BLaER1 (cell line): Measurements from ENCODE around the gene USP12.
"Not testable (repeated sequence)": the region's sequence is repeated elsewhere in the genome, so short reads cannot be mapped to it uniquely, and the experiment has no call there.

ENCODE experiments used
- H3K27ac ChIP-seq: shearing (Covaris generic); formaldehyde crosslinking; 2 replicates; pipeline ENCODE4 v1.8.1; 2022
- H3K27me3 ChIP-seq: shearing (Covaris generic); formaldehyde crosslinking; 2 replicates; pipeline ENCODE4 v1.8.1; 2022
- H3K36me3 ChIP-seq: shearing (Covaris generic); formaldehyde crosslinking; 2 replicates; pipeline ENCODE4 v1.8.1; 2022
- H3K4me1 ChIP-seq: shearing (Covaris generic); formaldehyde crosslinking; 2 replicates; pipeline ENCODE4 v1.8.1; 2022
- H3K4me2 ChIP-seq: shearing (Covaris generic); formaldehyde crosslinking; 2 replicates; pipeline ENCODE4 v1.8.1; 2022
- H3K4me3 ChIP-seq: shearing (Covaris generic); formaldehyde crosslinking; 2 replicates; pipeline ENCODE4 v1.8.1; 2022
- H3K9ac ChIP-seq: shearing (Covaris generic); formaldehyde crosslinking; 2 replicates; pipeline ENCODE4 v1.8.1; 2022
- H3K9me3 ChIP-seq: shearing (Covaris generic); formaldehyde crosslinking; 2 replicates; pipeline ENCODE4 v1.8.1; 2022
- H4K20me1 ChIP-seq: shearing (Covaris generic); formaldehyde crosslinking; 2 replicates; pipeline ENCODE4 v1.8.1; 2022
- Cebpa-rat ChIP-seq: shearing (Covaris generic); IDR thresholded peaks from 2 replicates; pipeline ENCODE4 v1.8.1; 2022

USP12 gene

DNA sequence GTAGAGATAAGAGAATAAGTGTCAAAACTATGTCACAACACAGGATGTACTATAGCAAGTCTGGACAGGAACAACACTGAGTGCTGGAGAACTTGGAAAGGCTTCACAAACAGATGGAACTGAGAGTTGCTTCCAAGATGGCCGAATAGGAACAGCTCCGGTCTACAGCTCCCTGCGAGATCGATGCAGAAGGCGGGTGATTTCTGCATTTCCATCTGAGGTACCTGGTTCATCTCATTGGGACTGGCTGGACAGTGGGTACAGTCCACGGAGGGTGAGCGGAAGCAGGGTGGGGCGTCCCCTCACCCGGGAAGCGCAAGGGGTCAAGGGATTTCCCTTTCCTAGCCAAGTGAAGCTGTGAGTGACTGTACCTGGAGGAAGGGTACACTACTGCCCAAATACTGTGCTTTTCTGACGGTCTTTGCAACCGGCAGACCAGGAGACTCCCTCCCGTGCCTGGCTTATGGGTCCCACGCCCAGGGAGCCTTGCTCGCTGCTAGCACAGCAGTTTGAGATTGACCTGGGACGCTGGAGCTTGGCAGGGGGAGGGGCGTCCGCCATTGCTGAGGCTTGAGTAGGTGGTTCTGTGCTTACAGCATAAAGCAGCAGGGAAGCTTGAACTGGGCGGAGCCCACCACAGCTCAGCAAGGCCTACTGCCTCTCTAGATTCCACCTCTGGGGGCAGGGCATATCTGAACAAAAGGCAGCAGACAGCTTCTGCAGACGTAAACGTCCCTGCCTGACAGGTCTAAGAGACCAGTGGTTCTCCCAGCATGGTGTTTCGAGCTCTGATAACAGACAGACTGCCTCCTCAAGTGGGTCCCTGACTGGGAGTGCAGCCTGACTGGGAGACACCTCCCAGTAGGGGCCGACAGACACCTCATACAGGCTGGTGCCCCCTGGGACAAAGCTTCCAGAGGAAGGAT is 46.0 kb downstream of the USP12 start:
- no peak for TF ChIP-seq Cebpa-rat
- Histone ChIP-seq H3K27ac (no peak overlapping the region), H3K9ac (no peak overlapping the region), H3K36me3 (peaks cover 49% of the 10 kb centered on the region), H3K4me2 (no peak overlapping the region), H3K27me3 (no peaks in the 10 kb centered on the region), H3K9me3 (peaks cover 81% of the 10 kb centered on the region), H3K4me1 (no peaks in the 10 kb centered on the region), H3K4me3 (no peak overlapping the region), H4K20me1 (peaks cover 35% of the 10 kb centered on the region; the same call in 1 of the 2 replicates)

DNA sequence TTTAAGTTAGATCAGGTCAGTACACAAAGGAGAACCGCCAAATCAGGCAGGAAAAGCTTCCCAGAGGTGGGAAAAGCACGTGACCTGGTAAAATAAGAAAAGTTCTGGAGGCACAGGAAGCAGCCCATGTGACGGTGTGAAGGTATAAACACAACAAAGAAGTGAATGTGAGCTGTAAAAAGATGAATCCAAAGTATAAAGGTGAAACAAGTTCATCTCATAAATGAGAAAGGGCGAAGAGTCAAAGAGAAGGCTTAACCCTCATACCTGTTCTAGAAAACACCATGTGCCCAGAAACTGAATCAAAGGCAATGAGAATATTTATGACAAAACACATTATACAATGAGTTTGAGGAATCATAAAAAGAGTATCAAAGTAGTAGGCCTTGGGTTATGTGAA is 47.0 kb downstream of the USP12 start:
- Histone ChIP-seq H3K36me3 (peaks cover 43% of the 10 kb centered on the region), H3K4me3 (no peak overlapping the region), H3K9ac (no peak overlapping the region), H3K27me3 (no peaks in the 10 kb centered on the region), H3K4me1 (no peaks in the 10 kb centered on the region), H3K27ac (no peak overlapping the region), H3K9me3 (peaks cover 77% of the 10 kb centered on the region), H4K20me1 (peaks cover 33% of the 10 kb centered on the region), H3K4me2 (no peak overlapping the region)
- TF ChIP-seq Cebpa-rat = no peak

GRCh38 chr13:27123445-27123844 is 48.2 kb downstream of the USP12 start:
- not testable (repeated sequence) for H3K4me1 ChIP-seq, H3K4me3 ChIP-seq, H3K27ac ChIP-seq, H3K9ac ChIP-seq, H3K4me2 ChIP-seq, H3K27me3 ChIP-seq
- Histone ChIP-seq H3K36me3 (peaks cover 42% of the 10 kb centered on the region), H3K9me3 (peaks cover 80% of the 10 kb centered on the region), H4K20me1 (peaks cover 34% of the 10 kb centered on the region)

DNA sequence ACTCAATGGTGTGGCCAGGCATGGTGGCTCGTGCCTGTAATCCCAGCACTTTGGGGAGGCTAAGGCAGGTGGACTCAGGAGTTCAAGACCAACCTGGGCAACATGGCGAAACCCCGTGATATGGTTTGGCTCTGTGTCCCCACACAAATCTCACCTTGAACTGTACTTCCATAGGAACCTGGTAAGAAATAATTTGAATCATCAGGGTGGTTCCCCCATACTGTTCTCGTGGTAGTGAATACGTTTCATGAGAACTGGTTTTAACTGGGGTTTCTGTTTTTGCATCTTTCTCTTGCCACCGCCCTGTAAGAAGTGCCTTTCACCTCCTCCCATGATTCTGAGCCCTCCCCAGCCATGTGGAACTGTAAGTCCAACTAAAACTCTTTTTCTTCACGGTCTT is 49.6 kb downstream of the USP12 start:
- H3K4me1 ChIP-seq = no peaks in the 10 kb centered on the region
- H3K27me3 ChIP-seq = no peaks in the 10 kb centered on the region
- H3K27ac ChIP-seq = no peak overlapping the region
- peaks cover 82% of the 10 kb centered on the region for H3K9me3 ChIP-seq
- H4K20me1 ChIP-seq = peaks cover 40% of the 10 kb centered on the region
- no peak overlapping the region for H3K4me3 ChIP-seq
- H3K4me2 ChIP-seq = no peak overlapping the region
- H3K9ac ChIP-seq = no peak overlapping the region
- peaks cover 45% of the 10 kb centered on the region for H3K36me3 ChIP-seq
- no peak for TF ChIP-seq Cebpa-rat

DNA sequence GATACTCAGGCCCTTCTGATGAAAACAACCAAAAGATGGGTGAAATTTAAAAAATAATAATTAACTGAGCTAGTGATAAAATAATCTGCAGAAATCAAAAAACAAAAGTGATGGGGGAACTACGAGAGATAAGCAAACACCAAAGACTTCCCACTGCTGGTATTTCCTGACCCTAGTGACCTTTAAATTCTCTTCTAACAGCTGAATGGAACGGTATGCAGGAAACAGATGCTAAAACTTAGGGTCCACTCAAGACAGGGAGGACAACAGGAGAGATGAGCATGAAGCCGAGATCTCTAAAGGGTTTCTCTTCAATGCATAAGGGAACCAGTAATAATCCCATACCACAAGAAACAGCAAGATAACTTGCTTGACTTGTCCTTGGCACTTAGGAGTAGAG is 50.8 kb downstream of the USP12 start:
- Histone ChIP-seq H3K9me3 (peaks cover 70% of the 10 kb centered on the region), H3K9ac (no peak overlapping the region), H3K36me3 (peaks cover 45% of the 10 kb centered on the region), H3K27ac (no peak overlapping the region), H3K4me2 (no peak overlapping the region), H3K4me3 (no peak overlapping the region), H3K4me1 (no peaks in the 10 kb centered on the region), H3K27me3 (no peaks in the 10 kb centered on the region), H4K20me1 (peaks cover 36% of the 10 kb centered on the region)
- TF ChIP-seq Cebpa-rat = no peak

- H3K9ac ChIP-seq = no peak overlapping the region
- H3K4me3 ChIP-seq = no peak overlapping the region
- peaks cover 38% of the 10 kb centered on the region for H3K36me3 ChIP-seq
- TF ChIP-seq Cebpa-rat = no peak
- peaks cover 62% of the 10 kb centered on the region for H3K9me3 ChIP-seq
- H3K4me2 ChIP-seq = no peak overlapping the region
- no peaks in the 10 kb centered on the region for H3K4me1 ChIP-seq
- H3K27ac ChIP-seq = no peak overlapping the region
- no peaks in the 10 kb centered on the region for H3K27me3 ChIP-seq
- peaks cover 30% of the 10 kb centered on the region for H4K20me1 ChIP-seq
These were observed 51.6 kb downstream of the USP12 start for GRCh38 chr13:27120011-27120410.

GRCh38 chr13:27118428-27119054 is 53.1 kb downstream of the USP12 start:
- H3K9ac ChIP-seq = no peak overlapping the region
- H3K27ac ChIP-seq = no peak overlapping the region
- no peak overlapping the region for H3K4me3 ChIP-seq
- no peak for TF ChIP-seq Cebpa-rat
- H3K4me2 ChIP-seq = no peak overlapping the region
- H3K4me1 ChIP-seq = no peaks in the 10 kb centered on the region
- H3K9me3 ChIP-seq = peaks cover 47% of the 10 kb centered on the region
- H4K20me1 ChIP-seq = peaks cover 32% of the 10 kb centered on the region
- no peaks in the 10 kb centered on the region for H3K27me3 ChIP-seq
- H3K36me3 ChIP-seq = peaks cover 41% of the 10 kb centered on the region

DNA sequence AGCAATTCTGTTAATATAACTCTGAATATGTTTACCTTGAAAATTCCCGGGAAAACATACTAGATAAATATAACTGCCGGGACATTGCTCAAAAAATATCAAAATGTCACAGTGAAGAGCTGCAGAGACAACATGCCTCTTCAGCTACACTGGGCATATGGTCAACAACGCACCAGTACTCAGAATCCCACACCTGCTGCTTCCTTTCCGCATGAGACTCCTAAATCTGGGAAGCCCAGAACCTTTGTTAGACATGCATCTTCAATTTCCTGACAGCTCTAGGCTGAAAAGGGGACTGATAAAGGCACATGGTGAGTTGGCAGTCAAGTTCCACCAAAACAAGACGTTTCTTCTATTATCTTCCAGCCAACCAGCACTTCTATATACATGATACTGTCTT is 53.7 kb downstream of the USP12 start:
- Histone ChIP-seq H3K27me3 (no peaks in the 10 kb centered on the region), H3K4me2 (no peak overlapping the region), H3K27ac (no peak overlapping the region), H4K20me1 (peaks cover 38% of the 10 kb centered on the region), H3K9me3 (peaks cover 42% of the 10 kb centered on the region), H3K4me1 (no peaks in the 10 kb centered on the region), H3K4me3 (no peak overlapping the region), H3K9ac (no peak overlapping the region), H3K36me3 (peaks cover 41% of the 10 kb centered on the region)
- no peak for TF ChIP-seq Cebpa-rat

DNA sequence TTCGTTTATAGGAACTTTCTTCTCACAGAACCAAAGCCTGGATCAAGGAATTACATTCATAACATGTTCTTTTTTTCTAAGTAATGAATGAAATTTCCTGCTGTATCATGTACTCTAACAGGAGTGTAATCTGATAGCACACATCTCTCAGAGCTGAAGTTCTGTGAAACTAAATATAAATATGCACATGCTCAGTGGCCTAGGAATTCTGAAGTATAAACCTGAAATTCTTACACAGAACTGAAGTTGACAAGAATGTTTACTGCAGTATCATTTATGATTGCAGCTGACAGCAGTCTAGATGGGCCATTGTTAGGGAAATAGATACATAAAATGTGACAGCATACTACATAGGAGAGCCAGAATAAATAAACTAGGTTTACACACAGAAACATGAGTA is 54.5 kb downstream of the USP12 start:
- Histone ChIP-seq H3K4me1 (no peaks in the 10 kb centered on the region), H3K27ac (no peak overlapping the region), H3K36me3 (peaks cover 36% of the 10 kb centered on the region), H3K27me3 (no peaks in the 10 kb centered on the region), H4K20me1 (peaks cover 44% of the 10 kb centered on the region), H3K4me2 (no peak overlapping the region), H3K9ac (no peak overlapping the region), H3K4me3 (no peak overlapping the region), H3K9me3 (peaks cover 34% of the 10 kb centered on the region)
- TF ChIP-seq Cebpa-rat = no peak

DNA sequence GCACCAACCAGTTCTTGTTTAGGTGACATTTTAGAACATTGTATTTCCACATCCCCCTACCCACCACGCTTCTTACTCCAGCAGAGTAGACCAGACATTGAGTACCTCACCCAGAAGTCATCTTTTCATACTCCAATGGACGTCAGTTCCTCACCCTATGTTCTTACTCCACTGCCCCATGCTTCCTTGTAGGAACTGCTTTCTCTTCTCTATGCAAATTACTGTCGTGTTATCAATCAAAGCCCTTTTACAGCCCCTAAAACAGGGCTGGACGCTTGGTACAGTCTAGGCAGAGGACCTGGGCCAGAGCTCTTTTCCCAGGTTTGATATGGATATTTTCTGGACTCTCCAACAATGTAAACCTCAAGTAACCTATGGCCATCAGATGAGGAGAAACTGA is 58.2 kb downstream of the USP12 start:
- peaks cover 5% of the 10 kb centered on the region; the same call in 1 of the 2 replicates for H3K9me3 ChIP-seq
- no peak for TF ChIP-seq Cebpa-rat
- no peaks in the 10 kb centered on the region for H3K4me1 ChIP-seq
- H3K9ac ChIP-seq = no peak overlapping the region
- H3K4me3 ChIP-seq = no peak overlapping the region
- no peaks in the 10 kb centered on the region for H3K27me3 ChIP-seq
- no peak overlapping the region for H3K27ac ChIP-seq
- H3K36me3 ChIP-seq = peaks cover 36% of the 10 kb centered on the region
- peaks cover 41% of the 10 kb centered on the region; the same call in 1 of the 2 replicates for H4K20me1 ChIP-seq
- no peak overlapping the region for H3K4me2 ChIP-seq
